H1 (cell line): ENCODE results near the gene FRMPD1.

Experiments
- CTCF ChIP-seq, 3 experiments: IDR thresholded peaks; 1 replicate in 2 of 3; 2 replicates in 1 of 3; pipeline versions ENCODE4 v1.5.1 to v1.6.1; 2011; ENCODE audit warnings: low read length in 3 of 3, mild to moderate bottlenecking in 3 of 3, inconsistent platforms in 2 of 3, low read depth in 1 of 3, moderate library complexity in 1 of 3; ENCODE audit not compliant: insufficient read depth in 1 of 3; ENCODE audit errors: control extremely low read depth in 1 of 3
- USF2 ChIP-seq: IDR thresholded peaks from 2 replicates; pipeline ENCODE4 v1.6.1; 2011; ENCODE audit warnings: low read length, improper control_type of control experiment

- TF ChIP-seq CTCF (IDR thresholded peaks at IDR 0.05; ENCODE audit: control extremely low read depth in 1 of 3, insufficient read depth in 1 of 3, low read depth in 1 of 3, low read length in 3 of 3) (no peak), USF2 (no peak)
These were observed 10.9 kb upstream of the FRMPD1 start for GRCh38 chr9:37639841-37640240.
